HL-60 (cell line): ENCODE results near the gene SLC2A8.
A peak's percentile ranks its signal among the peaks of the same experiment; 100 is the strongest.

ENCODE experiments used
- DNase-seq, 2 experiments: peaks; one replicate each; pipeline ENCODE4 v3.0.0-alpha.2; 2010 to 2020; ENCODE audit warnings: low read depth in 1 of 2, low spot score in 1 of 2
- H3K27ac ChIP-seq: fragments of 250-450 bp; sonication (Bioruptor Pico); replicated peaks from 2 replicates; pipeline ENCODE4 v1.5.1; 2020; ENCODE audit warnings: mild to moderate bottlenecking, moderate library complexity
- H3K27me3 ChIP-seq: fragments of 250-450 bp; sonication (Bioruptor Pico); 2 replicates; pipeline ENCODE4 v1.5.1; 2021; ENCODE audit warnings: mild to moderate bottlenecking, moderate library complexity; ENCODE audit not compliant: insufficient read depth, poor library complexity, severe bottlenecking
- H3K4me3 ChIP-seq: replicated peaks from 2 replicates; pipeline ENCODE4 v1.5.1; 2011; ENCODE audit warnings: mild to moderate bottlenecking, control low read depth, low read length; ENCODE audit not compliant: insufficient read depth
- CTCF ChIP-seq: IDR thresholded peaks from one replicate; pipeline ENCODE4 v1.5.1; 2011; ENCODE audit warnings: low read length, control low read depth, inconsistent platforms; ENCODE audit not compliant: insufficient read depth
- GABPA ChIP-seq: IDR thresholded peaks from 2 replicates; pipeline ENCODE4 v1.6.1; 2012; ENCODE audit warnings: low read depth
- POLR2AphosphoS5 ChIP-seq: IDR thresholded peaks from 2 replicates; pipeline ENCODE4 v1.6.1; 2012; ENCODE audit warnings: low read depth
- REST ChIP-seq: IDR thresholded peaks from 2 replicates; pipeline ENCODE4 v1.6.1; 2012; ENCODE audit warnings: low read depth; ENCODE audit not compliant: insufficient replicate concordance
- SPI1 ChIP-seq: IDR thresholded peaks from 2 replicates; pipeline ENCODE4 v1.6.1; 2012; ENCODE audit warnings: low read depth, mild to moderate bottlenecking, borderline replicate concordance

SLC2A8 gene

GRCh38 chr9:127390563-127390962 lies 6.4 kb upstream of the SLC2A8 start:
- TF ChIP-seq CTCF (no peak), POLR2AphosphoS5 (no peak), REST (no peak), SPI1 (no peak), GABPA (no peak)
- Histone ChIP-seq H3K27me3 (no peaks in the 10 kb centered on the region), H3K4me3 (no peak overlapping the region), H3K27ac (peak overlapping the region; percentile 78)
- DNase-seq = no peak

- TF ChIP-seq REST (no peak), SPI1 (peak; percentile 66; the same call in 1 of the 2 replicates)
- DNase-seq = peak in 1 of 2 experiments; percentile 69
- Histone ChIP-seq H3K27me3 (no peaks in the 10 kb centered on the region), H3K27ac (peak overlapping the region; percentile 72), H3K4me3 (no peak overlapping the region)
Measured at GRCh38 chr9:127392166-127392565, 4.8 kb upstream of the SLC2A8 start.

GRCh38 chr9:127392976-127393375 lies 4.0 kb upstream of the SLC2A8 start:
- Histone ChIP-seq H3K4me3 (no peak overlapping the region), H3K27me3 (no peaks in the 10 kb centered on the region), H3K27ac (peak overlapping the region; percentile 72)
- TF ChIP-seq POLR2AphosphoS5 (no peak), CTCF (no peak), GABPA (no peak), REST (no peak), SPI1 (no peak)
- DNase-seq = no peak
